Measurements from ENCODE around the gene BICD2. TPM values are rescaled to one million over a fixed set of nuclear protein-coding genes. Genes with fewer than 3 reads are reported as not detected.
A peak's percentile ranks its signal among the peaks of the same experiment; 100 is the strongest.

The BICD2 gene
- total RNA-seq, 2 experiments from 2014 or later: 27.0 to 28.2 TPM

DNA sequence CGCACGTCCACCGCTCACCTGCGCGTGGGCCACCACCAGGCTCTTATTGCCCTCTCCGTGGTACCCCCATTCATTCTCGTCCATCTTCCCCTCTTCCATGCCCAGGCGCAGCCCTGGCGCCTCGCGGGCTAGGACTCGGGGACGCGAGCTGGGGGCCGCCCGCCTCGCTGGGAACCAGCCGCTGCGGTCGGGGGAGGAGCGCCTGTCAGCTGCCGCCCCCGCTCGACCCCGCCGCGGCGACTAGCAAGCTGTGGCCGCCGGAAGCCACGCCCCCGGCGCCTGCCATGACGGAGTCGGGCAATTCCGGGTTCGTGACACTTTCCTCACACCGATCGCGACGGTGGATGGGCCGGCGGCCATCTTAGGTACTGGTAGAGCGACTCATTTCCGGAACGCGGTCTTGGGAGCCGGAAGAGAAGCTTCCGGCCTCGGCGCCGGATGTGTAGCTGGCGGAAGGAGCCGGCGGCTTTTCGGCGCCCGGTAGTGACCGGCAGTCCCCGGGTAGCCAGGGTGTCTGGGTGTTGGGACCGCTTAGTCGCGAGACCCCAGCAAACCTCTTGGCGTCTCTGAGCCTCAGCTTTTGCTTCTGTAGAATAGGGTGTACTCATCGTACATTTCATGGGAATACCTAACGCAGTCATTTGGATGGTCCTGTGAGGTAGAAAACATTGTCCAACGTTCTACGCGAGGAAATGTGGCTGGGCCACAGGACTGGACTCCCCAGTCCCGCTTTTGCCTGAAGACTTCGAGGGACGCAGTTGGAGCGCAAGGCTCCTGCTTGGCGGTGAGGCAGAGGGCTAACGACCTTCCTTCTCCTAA is 94.5 kb downstream of the BICD2 start, which contains the start of gene IPPK:
Gene IPPK (minus strand): TSS at position 242 of the 819 bp plus-strand sequence. CDS start 143 bp downstream, at position 99.
- DNase-seq: peak; percentile 98

DNA sequence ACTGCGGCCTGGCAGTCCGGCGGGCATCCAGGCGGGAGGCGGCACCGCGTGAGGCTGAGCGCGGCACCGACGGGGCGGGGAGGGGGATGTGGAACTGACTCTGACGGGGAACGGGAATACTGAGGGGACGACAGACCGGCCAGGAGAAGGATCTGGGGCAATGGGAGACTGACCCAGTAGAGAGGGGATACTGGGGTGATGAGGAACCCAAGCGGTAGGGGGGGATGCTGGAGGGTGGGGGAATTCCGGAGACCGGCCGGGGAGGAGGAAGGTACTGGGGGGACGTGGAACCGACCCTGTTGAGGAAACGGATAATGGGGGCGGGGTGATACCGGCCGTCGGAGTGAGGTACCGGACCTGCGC is 95.1 kb downstream of the BICD2 start:
- CTCF ChIA-PET: interaction anchor here (1.0 to 1.9 kb wide), 3 partner anchors 122 to 530 kb away, joined by 3 to 9 read pairs (median 6); partner anchors contain the start of gene CENPP
- no peaks in the 10 kb centered on the region for H3K27me3 Mint-ChIP-seq
- H3K27ac Mint-ChIP-seq: peak overlapping the region; percentile 59
- H3K4me1 Mint-ChIP-seq: peaks cover 45% of the 10 kb centered on the region
- H3K9me3 Mint-ChIP-seq: no peaks in the 10 kb centered on the region
- POLR2A ChIA-PET: interaction anchor here (1.0 to 2.4 kb wide), 17 partner anchors 7 to 554 kb away, joined by 3 to 31 read pairs (median 5); partner anchors contain the start of genes BICD2, CENPP, NOL8 and SPTLC1
- H3K4me3 Mint-ChIP-seq: peak overlapping the region; percentile 96
- H3K36me3 Mint-ChIP-seq (ENCODE audit: low read depth): peaks cover 43% of the 10 kb centered on the region
- DNase-seq: peak; percentile 35

More for the DNA sequence above, 94.5 kb downstream of the BICD2 start, which contains the start of gene IPPK:
- Mint-ChIP-seq H3K36me3 (ENCODE audit: low read depth) (peaks cover 43% of the 10 kb centered on the region), H3K27me3 (no peaks in the 10 kb centered on the region), H3K4me3 (peak within 1 kb of the TSS; percentile 96), H3K27ac (peak within 1 kb of the TSS; percentile 93), H3K9me3 (no peaks in the 10 kb centered on the region), H3K4me1 (peaks cover 39% of the 10 kb centered on the region)
- ChIA-PET CTCF (interaction anchor here (0.7 to 1.9 kb wide), 12 partner anchors 10 to 530 kb away, joined by 3 to 9 read pairs (median 4); partner anchors contain the start of gene CENPP), POLR2A (interaction anchor here (1.0 to 2.4 kb wide), 20 partner anchors 8 to 555 kb away, joined by 3 to 31 read pairs (median 5); partner anchors contain the start of genes BICD2, CENPP, NOL8 and SPTLC1)

DNA sequence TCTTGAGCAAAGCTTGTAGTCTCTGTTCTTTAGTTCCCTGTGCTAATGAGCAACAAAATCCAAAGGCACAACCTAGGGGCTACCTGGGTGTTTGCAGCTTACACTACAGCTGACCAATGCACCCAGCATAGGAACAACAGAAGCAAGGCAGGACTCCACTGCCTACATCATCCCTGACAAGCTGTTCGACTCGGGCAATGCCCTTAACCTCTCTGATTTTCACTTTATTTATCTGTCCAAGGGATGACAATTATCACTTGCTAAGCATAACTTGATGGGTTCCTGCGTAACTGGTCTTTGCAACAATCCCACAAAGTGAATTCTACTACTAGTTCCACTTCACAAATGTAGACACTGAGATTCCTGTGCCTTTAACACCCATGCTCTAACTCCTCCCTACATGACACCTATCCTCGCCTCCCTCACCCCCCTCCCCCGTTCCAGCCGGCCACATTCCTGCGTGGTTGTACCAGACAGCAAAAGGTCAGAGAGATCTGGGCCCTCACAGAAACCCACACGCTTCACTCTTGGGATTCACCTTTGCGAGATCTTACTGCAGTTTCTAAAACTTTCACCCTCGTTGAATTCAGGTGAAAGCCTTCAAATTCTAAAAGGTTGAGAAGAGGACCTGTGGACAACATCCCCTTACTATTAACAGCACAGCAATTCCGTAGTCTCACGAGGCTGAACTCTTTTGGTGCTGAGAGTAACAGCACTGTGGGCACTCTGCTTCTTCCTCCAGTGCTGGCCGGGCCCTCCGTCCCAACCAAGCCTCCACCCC is 95.7 kb downstream of the BICD2 start:
- Mint-ChIP-seq H3K27me3 (no peaks in the 10 kb centered on the region), H3K9me3 (no peaks in the 10 kb centered on the region), H3K27ac (peak overlapping the region; percentile 59), H3K36me3 (ENCODE audit: low read depth) (peaks cover 40% of the 10 kb centered on the region), H3K4me3 (peak overlapping the region; percentile 96), H3K4me1 (peaks cover 49% of the 10 kb centered on the region)
- ChIA-PET POLR2A (interaction anchor here (1.1 kb wide), 1 partner anchor 554 kb away, joined by 4 read pairs; no protein-coding TSS in a partner anchor), CTCF (no interaction called here)
- peak; percentile 49 for DNase-seq

DNA sequence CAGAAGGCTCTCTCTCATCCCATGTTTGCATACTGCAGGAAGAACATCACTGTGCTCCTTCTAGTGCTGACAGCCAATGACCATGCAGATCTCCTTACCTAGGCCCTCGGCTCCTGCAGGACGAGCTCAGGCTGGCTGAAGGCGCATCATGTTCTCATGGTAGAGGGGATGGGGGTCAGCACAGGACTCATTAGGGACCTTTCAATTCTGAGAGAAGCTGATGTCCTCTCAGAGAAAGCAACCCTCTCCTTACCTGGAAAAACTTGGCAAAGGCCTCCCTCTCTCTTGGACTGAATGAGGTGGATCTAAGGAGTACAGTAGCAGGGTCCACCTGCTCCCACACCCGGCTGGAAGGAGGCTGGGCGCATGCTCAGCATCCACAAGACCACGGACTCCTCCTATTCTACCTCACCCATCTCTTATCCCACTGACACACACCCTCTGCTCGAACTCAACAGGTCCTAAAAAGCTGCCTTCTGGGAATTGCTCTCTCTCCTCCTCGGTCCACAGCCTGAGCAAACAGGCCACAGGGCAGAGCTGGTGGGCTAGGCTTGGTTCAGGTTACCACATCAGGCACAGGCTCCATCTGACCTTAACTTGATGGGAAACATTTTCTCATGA is 97.6 kb downstream of the BICD2 start:
- POLR2A ChIA-PET: interaction anchor here (1.2 kb wide), 1 partner anchor 46 kb away, joined by 4 read pairs; no protein-coding TSS in a partner anchor
- CTCF ChIA-PET: no interaction called here
- Mint-ChIP-seq H3K9me3 (no peaks in the 10 kb centered on the region), H3K27me3 (no peaks in the 10 kb centered on the region), H3K36me3 (ENCODE audit: low read depth) (peaks cover 39% of the 10 kb centered on the region), H3K27ac (no peak overlapping the region), H3K4me3 (no peak overlapping the region), H3K4me1 (peaks cover 51% of the 10 kb centered on the region)
- DNase-seq: no peak

DNA sequence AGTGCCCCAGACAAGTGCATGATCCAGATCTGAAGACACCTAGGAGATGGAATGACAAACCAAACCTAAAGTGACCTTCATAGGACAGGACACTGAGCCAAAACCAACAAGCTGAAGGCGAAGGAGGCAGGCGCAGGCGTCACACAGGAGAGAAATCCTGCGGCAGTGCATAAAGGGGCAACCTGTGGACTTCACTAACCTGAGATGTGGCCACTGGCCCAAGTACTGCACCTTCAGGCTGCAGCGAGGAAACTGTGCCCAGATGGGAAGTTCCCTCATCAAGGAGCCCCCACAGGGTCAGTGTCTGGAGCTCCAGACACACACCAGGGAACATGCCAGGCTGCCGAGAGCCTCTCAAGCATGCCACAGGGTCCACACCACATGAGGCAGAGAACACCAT is 98.4 kb downstream of the BICD2 start:
- H3K4me3 Mint-ChIP-seq: no peak overlapping the region
- no peak for DNase-seq
- no peaks in the 10 kb centered on the region for H3K9me3 Mint-ChIP-seq
- peak overlapping the region; percentile 2 for H3K27ac Mint-ChIP-seq
- peaks cover 51% of the 10 kb centered on the region for H3K4me1 Mint-ChIP-seq
- ChIA-PET POLR2A (no interaction called here), CTCF (no interaction called here)
- peaks cover 42% of the 10 kb centered on the region for H3K36me3 Mint-ChIP-seq (ENCODE audit: low read depth)
- no peaks in the 10 kb centered on the region for H3K27me3 Mint-ChIP-seq

DNA sequence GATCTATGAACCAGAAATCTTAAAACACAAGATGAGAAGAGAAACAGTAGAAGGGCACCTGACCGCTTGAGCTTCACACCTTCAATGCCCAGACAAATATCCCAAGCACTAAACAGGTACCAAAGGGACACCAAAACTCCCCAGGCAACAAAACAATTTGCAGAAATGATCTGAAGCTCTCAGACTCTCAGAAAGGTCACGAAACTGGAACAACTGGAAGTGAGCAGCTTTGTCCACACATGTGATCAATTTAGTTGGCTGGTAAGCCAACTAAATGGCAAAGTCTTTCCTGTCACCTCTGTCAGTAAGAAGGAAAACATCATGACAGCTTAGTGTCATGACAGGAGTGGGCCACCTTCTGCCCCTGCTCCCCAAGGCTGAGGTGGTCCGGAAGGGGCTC is 98.8 kb downstream of the BICD2 start:
- ChIA-PET CTCF (no interaction called here), POLR2A (no interaction called here)
- Mint-ChIP-seq H3K27ac (peak overlapping the region; percentile 2), H3K36me3 (ENCODE audit: low read depth) (peaks cover 42% of the 10 kb centered on the region), H3K27me3 (no peaks in the 10 kb centered on the region), H3K4me3 (no peak overlapping the region), H3K9me3 (no peaks in the 10 kb centered on the region), H3K4me1 (peaks cover 50% of the 10 kb centered on the region)
- no peak for DNase-seq

DNA sequence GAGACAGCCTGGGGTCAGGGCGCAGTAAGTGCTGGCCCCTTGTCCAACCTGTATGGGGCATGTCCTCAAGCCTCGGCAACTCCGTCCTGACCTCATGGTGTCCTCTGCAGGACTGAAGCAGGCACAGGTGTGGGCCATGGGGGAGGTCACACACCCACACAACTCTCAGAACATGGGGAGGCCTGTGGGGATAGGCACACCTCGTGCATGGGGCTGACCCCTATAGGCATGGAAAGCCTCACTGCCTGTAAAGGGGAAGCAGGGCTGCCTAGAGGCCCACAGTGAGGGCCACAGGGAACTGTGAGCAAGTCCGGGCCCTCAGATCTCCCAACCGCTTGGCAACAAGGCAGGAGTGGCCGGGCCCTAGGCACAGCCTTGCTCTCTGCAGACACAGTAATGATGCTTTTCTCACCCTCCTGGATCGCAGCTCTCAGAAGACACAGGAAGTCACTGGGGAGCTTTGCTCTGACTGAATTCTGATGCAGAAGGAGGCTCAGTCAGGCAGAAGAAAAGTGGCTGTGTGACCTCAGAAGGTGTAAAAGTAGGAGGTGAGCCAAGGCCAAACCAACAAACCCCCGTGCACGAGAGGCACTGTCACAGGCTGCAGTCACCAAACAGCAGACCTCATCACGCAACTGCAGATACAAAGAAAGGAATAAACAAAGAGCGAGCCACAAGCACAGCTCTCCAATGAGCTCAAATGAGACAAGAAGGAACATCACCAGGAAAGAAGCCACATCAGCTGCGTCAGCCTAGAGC is 100.1 kb downstream of the BICD2 start:
- POLR2A ChIA-PET: no interaction called here

DNA sequence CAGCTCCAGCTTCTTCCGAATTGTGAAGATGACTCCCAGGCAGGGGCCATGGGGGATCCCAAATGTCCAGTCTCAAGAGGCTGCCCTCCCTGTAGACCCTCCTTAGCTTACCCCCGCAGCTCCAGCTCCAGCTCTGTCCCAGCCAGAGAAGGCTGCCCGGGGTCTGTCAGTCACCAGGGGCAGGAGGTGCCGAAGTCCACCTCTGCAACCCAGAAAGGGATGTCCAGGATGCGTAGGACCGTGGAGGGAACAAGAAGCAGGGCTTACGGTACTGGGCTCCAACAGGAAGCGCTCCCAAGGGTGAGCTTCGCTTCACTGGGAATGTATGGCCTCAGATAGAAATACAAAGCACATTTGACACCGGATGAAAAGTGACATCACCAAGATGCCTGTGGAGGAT is 100.7 kb downstream of the BICD2 start:
- no peak overlapping the region for H3K4me3 Mint-ChIP-seq
- ChIA-PET POLR2A (no interaction called here), CTCF (interaction anchor here (0.5 kb wide), 1 partner anchor 242 kb away, joined by 3 read pairs; no protein-coding TSS in a partner anchor)
- H3K36me3 Mint-ChIP-seq (ENCODE audit: low read depth): peaks cover 34% of the 10 kb centered on the region
- no peak for DNase-seq
- no peaks in the 10 kb centered on the region for H3K9me3 Mint-ChIP-seq
- no peak overlapping the region for H3K27ac Mint-ChIP-seq
- no peaks in the 10 kb centered on the region for H3K27me3 Mint-ChIP-seq
- peaks cover 47% of the 10 kb centered on the region for H3K4me1 Mint-ChIP-seq

More for the DNA sequence above, 100.1 kb downstream of the BICD2 start:
- CTCF ChIA-PET: interaction anchor here (0.6 to 0.9 kb wide), 2 partner anchors 103 to 341 kb away, joined by 3 read pairs; no protein-coding TSS in a partner anchor
- Mint-ChIP-seq H3K4me1 (peaks cover 50% of the 10 kb centered on the region), H3K9me3 (no peaks in the 10 kb centered on the region), H3K27me3 (no peaks in the 10 kb centered on the region), H3K4me3 (no peak overlapping the region), H3K27ac (peak overlapping the region; percentile 31), H3K36me3 (ENCODE audit: low read depth) (peaks cover 36% of the 10 kb centered on the region)
- peak; percentile 33 for DNase-seq

DNA sequence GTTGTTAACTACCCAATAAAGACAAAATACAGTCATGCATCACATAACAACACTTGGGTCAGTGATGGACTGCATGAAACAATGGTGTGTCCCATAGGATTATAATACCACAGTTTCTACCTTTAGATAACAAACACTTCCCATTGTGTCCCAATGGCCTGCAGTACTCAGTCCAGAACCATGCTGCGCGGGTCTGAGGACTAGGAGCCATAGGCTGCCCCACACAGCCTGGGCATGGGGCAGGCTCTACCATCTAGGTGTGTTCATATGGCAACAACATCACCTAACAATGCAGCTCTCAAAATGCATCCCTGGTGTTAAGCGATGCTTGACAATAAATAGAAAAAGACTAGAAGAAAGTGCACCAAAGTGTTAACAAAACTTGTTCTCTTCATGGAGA is 101.5 kb downstream of the BICD2 start:
- Mint-ChIP-seq H3K27ac (no peak overlapping the region), H3K9me3 (no peaks in the 10 kb centered on the region), H3K4me1 (peaks cover 38% of the 10 kb centered on the region), H3K27me3 (no peaks in the 10 kb centered on the region), H3K4me3 (no peak overlapping the region), H3K36me3 (ENCODE audit: low read depth) (peaks cover 30% of the 10 kb centered on the region)
- POLR2A ChIA-PET: no interaction called here
- no peak for DNase-seq
- CTCF ChIA-PET: no interaction called here

DNA sequence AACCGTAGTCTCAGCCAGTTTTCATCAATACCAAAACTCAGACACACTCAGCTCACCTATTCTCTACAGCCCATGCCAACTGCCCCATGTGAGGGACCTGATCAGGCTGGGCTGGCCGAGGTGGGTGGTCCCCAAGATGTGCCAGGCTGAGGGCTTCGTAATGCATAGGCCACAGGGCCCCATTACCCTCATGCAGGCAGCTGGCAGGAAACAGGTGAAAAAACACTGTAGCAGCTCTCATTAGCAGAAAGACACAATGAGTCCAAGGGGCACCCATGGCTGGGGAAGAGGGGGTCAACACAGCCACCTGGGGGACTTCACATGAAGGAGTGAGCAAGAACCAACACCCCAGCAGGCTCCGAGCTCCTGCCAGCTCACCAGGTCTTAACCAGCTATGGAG is 102.9 kb downstream of the BICD2 start:
- ChIA-PET CTCF (interaction anchor here (0.9 kb wide), 1 partner anchor 129 kb away, joined by 3 read pairs; no protein-coding TSS in a partner anchor), POLR2A (interaction anchor here (1.1 kb wide), 1 partner anchor 8 kb away, joined by 8 read pairs; the partner anchor contains the start of gene IPPK)
- no peak for DNase-seq
- Mint-ChIP-seq H3K4me3 (no peak overlapping the region), H3K4me1 (peaks cover 26% of the 10 kb centered on the region), H3K27ac (no peak overlapping the region), H3K36me3 (ENCODE audit: low read depth) (peaks cover 26% of the 10 kb centered on the region), H3K27me3 (no peaks in the 10 kb centered on the region), H3K9me3 (no peaks in the 10 kb centered on the region)

All from activated CD4-positive, alpha-beta memory T cell treated with anti-CD3 and anti-CD28 coated beads, Interleukin-2, amount 10 ng/mL, durations not matched to agents 7 days and 5 days (primary cell).